ENCODE measurements around the gene HJURP. TPM values are rescaled to one million over a fixed set of nuclear protein-coding genes. Genes with fewer than 3 reads are reported as not detected.

Gene HJURP
- polyA plus RNA-seq, 3 donors = 0.07 to 0.16 TPM; not detected in 1

- 83 to 87% (median 84%) methylated on average over 18 of the region's 18 CpGs for WGBS, 3 donors
- H3K27ac ChIP-seq (ENCODE audit: low read depth, low read length) = no peak overlapping the region
Measured at GRCh38 chr2:233819884-233820773, 34.2 kb downstream of the HJURP start.

DNA sequence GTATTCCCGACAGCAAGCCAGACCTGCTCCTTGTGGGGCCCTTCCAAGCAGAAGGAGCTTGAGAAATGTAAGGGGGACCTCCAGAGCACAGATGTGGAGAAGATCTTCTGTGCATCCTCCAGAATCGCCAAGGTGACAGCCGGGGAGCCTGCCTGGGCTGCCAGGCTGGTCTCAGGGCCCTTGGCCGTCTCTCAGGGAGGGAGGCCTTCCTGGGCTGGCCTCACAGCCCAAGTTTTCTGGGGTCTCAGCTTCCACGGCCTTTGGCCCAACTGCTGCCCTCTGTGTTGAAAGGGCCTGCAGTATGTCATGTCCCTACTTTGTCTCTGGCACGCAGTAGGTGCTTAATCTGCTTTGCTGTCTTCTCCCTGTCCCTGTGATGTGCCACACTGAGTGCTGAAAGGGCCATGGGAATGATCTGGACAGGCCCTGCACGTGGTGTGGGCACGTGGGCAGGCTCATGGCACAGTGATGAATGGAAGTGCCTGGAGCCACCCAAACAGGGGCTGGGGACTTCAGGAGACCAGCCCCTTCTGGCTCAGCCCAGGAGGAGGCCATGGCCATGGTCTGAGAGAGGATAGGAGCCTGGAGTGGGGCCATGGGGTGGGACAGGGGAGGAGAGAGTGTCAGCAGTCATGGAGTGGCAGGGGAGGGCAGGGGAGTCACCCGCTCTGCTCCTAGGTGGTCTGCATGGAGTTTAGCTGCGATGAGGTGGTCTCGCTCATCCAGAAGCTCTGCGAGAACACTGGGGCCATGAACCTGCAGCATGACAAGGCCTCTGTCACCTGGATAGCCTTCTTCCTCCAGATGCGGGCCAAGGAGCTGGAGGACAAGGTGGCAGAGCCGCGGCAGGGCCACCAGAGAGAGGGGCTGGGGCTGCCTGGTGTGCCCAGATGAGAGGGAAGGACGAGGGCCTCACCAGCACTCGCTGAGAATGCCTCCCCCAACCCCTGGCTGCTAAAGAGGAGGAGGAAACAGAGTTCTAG is 35.4 kb downstream of the HJURP start:
- WGBS, 3 donors = 74 to 82% (median 78%) methylated on average over 17 of the region's 17 CpGs
- no peak overlapping the region for H3K27ac ChIP-seq (ENCODE audit: low read depth, low read length)

DNA sequence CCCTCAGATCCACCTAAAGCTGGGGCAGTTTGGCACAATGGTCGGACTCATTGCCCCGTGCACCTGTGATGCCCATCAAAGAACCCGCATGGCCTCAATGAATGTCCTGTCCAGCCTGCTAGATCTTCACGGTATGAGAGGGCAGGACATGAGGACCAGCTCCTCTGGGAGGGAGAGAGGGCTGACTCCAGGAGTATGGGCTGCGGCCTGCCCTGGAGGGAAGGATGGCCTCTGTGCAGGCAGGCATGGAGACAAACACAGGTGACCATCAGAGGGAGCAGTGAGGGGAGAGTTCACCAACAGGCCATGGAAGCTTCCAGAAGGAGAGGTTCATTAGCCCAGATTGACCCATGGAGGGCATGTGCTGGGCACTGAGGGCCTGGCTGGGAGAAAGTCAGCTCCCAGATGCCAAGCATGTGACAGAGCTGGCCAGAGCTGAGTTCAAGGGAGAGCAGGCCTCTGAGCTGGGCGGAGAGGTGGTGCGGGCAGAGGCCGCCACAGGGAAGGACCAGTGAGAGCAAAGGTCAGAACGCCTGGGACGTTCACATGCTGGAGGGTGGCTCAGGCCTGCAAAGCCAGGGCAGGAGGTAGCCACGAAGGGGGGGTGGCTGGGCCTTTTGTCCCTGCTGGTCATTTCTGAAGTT is 36.2 kb downstream of the HJURP start:
- WGBS, 3 donors = 76 to 92% (median 82%) methylated on average over 11 of the region's 11 CpGs
- H3K27ac ChIP-seq (ENCODE audit: low read depth, low read length) = no peak overlapping the region

DNA sequence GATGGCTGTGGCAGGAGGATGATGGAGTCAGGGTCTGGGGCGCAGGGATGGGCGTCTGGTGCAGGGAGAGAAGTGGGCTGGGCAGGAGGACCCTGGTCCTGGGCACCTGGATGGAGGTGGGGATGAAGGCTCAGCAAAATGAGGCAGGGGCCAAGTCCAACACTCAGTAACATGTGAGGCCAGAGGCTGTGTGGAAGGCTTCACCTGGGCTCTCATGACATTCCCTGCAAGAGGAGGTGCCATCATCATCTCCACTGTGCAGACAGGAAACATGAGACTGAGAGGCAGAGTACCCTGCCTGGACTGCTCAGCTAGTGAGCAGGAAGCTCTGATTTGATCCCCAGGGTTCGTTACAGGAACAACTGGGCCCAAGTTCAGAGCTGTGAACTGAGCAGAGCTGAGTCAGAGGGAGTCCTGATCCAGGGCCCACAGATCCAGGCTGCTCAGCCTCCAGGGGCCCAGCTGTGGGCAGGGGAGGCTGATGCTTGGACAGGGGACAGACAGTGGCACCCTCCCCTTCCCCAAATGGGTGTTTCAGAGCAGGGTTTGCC is 36.9 kb downstream of the HJURP start:
- H3K27ac ChIP-seq (ENCODE audit: low read depth, low read length) = no peak overlapping the region
- 71 to 81% (median 75%) methylated on average over 3 of the region's 3 CpGs for WGBS, 3 donors

DNA sequence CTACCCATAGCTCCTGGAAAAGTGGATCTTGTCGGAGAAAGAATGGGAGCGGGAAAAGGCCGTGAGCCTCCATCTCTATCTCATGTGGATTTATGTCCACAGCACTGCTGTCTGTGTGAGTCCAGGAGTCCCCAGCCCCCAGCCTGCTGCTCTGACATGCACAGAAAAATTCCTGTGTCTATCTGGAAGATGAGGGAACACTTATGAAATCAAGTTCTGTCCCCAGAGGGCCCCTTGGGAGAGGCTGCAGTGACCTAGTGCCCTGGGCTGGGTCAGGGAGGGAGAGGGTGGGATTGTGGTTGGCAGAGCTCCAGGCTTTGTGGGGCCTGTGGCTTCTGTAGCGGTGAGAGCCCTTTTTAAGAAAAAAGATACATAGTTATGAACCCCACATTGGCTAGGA is 37.6 kb downstream of the HJURP start:
- WGBS, 3 donors = 75 to 83% (median 77%) methylated on average over 4 of the region's 4 CpGs
- no peak overlapping the region for H3K27ac ChIP-seq (ENCODE audit: low read depth, low read length)

GRCh38 chr2:233816334-233816733 is 38.0 kb downstream of the HJURP start:
- 48 to 67% (median 60%) methylated on average over 2 of the region's 2 CpGs for WGBS, 3 donors
- no peak overlapping the region for H3K27ac ChIP-seq (ENCODE audit: low read depth, low read length)

DNA sequence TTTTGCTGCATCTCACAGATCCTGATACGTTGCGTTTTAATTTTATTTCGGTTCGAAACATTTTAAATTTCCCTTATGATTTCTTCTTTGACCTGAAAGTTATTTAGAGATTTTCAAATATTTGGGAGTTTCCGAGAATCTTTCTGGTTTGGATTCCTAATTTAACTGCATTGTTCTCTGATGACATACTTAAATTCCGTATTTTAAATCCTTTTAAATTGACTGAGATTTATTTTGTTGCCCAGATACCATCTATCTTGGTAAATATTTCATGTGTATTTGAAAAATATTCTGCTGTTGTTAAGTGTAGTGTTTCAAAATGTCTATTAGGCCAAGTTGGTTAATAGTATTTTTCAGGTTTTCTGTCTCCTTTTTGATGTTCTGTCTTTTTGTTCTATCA is 38.5 kb downstream of the HJURP start:
- H3K27ac ChIP-seq (ENCODE audit: low read depth, low read length) = no peak overlapping the region
- WGBS, 3 donors = 61 to 87% (median 86%) methylated on average over 6 of the region's 6 CpGs

DNA sequence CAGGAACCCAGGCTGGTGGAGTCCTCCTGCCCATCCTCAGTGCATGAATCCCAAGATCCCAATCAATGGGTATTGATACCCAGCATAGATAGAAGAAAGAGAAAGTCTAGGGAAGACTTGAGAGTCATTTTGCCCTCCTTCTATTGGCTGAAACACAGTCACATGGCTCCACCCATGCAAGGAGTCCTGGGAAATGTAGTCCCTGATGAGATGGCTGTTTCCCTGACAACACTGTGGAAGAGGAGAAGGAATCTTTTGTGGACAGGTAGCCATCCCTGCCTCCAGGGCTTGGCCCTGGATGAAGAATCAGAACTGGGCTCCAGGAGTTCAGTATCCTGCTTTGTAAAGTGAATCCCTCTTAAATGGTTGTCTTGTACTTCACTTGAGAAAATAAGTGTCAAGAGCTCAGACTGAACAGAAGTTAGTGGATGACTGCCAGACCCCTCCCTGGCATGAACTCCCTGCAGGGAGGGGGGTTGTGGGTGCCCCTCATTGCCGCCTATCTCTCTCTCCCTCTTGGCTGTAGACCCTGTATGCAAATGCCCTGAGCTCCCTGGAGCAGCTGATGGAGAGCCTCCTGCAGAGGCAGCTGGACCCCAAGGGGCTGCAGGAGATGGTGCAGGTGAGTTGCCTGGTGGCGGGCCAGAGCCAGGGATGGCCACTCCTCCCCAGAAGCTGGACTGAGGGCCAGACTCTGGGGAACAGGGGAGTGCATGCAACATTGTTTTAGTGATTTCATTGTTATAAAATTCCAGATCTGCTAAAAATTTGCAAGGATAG is 40.1 kb downstream of the HJURP start:
- no peak overlapping the region for H3K27ac ChIP-seq (ENCODE audit: low read depth, low read length)
- 41 to 83% (median 71%) methylated on average over 2 of the region's 2 CpGs for WGBS, 3 donors

GRCh38 chr2:233813236-233814055 is 40.9 kb downstream of the HJURP start:
- H3K27ac ChIP-seq (ENCODE audit: low read depth, low read length) = no peak overlapping the region
- WGBS, 3 donors = 72 to 80% (median 76%) methylated on average over 3 of the region's 3 CpGs

DNA sequence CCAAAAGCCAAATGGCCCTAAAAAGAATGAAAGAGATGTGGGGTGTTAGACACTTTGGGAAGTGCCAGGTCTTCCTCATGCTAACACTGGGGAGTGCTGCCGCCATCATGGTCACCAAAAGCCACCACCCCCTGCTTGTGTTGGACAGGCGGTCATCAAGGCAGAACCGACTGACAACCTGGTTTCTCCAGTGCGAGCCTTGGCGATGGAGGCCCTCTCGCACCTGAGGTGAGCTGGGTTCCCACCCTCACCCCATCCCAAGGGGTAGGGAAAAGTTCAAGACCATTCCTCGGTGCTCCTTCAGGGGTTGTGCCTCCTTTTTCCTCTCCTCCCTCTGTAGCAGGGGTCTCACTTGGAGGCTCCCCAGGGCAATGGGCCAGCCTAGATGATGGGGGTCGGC is 42.6 kb downstream of the HJURP start:
- 80 to 92% (median 88%) methylated on average over 7 to 8 of the region's 8 CpGs for WGBS, 3 donors
- no peak overlapping the region for H3K27ac ChIP-seq (ENCODE audit: low read depth, low read length)

DNA sequence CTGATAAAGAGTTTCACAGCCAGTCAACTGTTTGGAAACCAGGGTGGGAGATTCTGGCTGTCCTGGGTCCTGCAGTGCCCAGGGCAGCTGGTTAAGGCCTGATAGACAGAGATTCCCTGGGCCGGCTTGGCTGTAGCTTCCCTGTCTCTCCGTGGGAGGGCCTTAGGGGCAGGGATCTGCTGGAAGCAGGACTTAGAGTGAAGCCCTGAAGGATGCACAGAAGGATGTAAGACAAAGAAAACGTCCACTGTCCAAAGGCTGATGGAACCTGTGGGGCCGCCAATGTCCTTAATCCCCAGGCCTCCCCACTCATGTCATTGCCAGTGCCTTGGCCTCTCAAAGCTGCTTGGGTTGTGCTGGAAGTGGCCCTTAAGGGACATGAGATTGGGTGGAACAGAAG is 43.2 kb downstream of the HJURP start:
- no peak overlapping the region for H3K27ac ChIP-seq (ENCODE audit: low read depth, low read length)
- 49 to 76% (median 75%) methylated on average over 4 of the region's 4 CpGs for WGBS, 3 donors

DNA sequence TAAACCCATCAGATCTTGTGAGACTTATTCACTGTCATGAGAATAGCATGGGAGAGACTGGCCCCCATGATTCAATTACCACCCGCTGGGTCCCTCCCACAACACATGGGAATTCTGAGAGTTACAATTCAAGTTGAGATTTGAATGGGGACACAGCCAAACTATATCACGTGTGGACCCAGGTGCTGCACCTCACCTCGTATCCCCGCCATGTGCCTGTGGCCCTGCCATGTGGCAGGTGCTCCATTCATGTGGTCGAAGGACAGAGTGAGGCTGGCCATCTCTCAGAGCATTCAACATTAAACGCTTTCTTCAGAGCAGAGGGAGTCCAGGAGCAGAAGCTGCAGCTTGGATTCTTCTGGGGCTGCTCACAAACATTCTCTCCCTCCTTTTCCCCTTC is 44.0 kb downstream of the HJURP start:
- 78 to 90% (median 86%) methylated on average over 6 of the region's 6 CpGs for WGBS, 3 donors
- no peak overlapping the region for H3K27ac ChIP-seq (ENCODE audit: low read depth, low read length)

GRCh38 chr2:233807966-233808935 is 46.1 kb downstream of the HJURP start:
- no peak overlapping the region for H3K27ac ChIP-seq (ENCODE audit: low read depth, low read length)
- 77 to 83% (median 78%) methylated on average over 10 of the region's 10 CpGs for WGBS, 3 donors

- no peak overlapping the region for H3K27ac ChIP-seq (ENCODE audit: low read depth, low read length)
- 66 to 73% (median 72%) methylated on average over 12 of the region's 12 CpGs for WGBS, 3 donors
Measured at GRCh38 chr2:233807215-233807865, 47.0 kb downstream of the HJURP start.

DNA sequence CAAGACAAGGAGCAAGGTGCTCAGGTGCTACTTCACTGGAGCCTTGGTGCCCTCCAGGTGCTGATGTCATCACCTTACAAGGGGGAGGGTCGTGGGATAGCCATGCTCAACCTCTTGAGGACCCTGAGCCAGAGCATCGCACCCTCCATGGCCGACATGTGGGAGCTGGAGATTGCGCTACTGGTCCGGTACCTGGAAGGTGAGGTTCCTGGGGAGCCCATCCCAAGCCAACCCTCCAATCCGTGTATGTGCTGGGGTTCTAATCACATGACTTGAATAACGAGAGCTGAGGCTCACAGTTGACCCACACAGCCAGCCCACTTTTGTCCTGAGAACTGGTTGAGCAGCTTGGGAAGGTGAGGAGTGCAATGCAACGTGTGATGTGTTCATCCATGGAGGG is 50.3 kb downstream of the HJURP start:
- 60 to 65% (median 64%) methylated on average over 8 of the region's 8 CpGs for whole genome bisulfite sequencing, 3 donors

More for the DNA sequence above, 50.3 kb downstream of the HJURP start:
- H3K27ac ChIP-seq (ENCODE audit: low read depth, low read length) = no peak overlapping the region
